NCI-H748 (cell line): Measurements from ENCODE around the gene ABCA2.

Experiments used
- DNase-seq: peaks from one replicate; lab custom pipeline; 2025; ENCODE audit not compliant: unreplicated experiment; lab: John Stamatoyannopoulos, UW

ABCA2 gene

DNA sequence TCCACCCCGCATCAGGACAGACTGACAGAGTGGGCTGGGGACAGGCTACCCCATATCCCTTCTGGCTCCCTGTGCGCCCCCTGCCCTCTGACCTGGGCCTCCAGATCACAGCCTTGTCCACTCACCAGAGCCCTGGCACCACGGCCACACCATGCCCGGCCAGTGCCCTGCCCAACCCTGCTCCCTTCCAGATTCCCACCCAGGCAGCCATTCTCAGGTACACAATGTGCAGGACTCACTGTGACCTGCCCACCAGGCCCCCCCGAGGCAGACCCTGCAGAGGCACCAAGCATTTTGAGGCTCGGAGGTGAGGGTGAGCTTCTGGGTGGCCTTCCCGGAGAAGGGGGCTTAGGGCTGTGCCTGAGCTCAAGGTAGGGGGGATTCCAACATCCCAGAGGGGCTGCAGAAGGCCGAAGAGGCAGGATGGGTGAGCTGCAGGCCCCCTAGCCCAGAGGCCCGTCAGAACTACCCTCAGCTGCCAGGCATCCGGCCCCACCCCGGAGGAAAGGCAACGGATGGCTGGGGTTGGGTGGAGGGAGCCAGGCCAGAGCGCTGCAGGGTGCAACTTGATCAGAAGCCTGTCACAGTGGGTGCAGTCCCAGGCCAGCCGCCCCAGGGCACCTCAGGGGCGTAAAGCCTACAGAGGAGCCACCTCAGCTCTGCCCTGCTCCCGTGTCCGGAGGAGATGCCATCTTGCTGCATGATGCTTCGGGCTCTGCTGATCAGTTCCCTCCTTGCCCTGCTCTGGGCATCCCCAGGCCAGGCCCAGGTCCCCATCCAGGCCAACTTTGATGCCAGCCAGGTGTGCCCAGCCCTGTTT is 45.6 kb downstream of the ABCA2 start, which contains the start of gene LCNL1:
LCNL1 (plus strand) TSS at position 762 of the 820 bp plus-strand sequence. CDS start 594 bp downstream, outside the sequence.
- DNase-seq = no peak

DNA sequence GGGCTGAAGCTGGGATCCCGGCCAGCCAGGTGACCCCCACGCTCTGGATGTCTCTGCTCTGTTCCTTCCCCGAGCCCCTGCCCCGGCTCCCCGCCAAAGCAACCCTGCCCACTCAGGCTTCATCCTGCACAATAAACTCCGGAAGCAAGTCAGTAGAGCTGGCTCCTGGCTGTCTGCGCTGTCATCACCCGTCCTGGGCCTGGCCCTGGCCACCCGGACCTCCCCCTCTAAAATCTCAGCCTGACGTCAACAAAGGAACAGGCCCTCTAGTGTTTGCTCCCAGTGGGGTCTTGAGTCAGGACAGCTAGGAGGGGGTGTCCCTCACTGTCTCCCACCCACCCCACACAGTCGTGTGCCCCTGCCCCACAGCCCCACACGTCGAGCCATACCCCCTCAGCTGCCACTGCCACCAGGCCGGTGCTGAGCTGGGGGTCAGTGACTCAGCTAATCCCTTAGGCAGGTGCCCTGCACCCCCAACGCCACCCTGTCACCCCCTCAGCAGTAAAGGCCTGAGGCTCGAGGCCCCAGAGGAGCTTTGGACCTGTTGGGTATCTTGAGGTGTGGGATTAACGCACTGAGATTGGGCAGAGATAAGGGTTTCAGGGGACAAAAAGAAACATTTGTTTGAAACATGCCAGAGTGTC is 46.3 kb downstream of the ABCA2 start:
- DNase-seq = no peak

DNA sequence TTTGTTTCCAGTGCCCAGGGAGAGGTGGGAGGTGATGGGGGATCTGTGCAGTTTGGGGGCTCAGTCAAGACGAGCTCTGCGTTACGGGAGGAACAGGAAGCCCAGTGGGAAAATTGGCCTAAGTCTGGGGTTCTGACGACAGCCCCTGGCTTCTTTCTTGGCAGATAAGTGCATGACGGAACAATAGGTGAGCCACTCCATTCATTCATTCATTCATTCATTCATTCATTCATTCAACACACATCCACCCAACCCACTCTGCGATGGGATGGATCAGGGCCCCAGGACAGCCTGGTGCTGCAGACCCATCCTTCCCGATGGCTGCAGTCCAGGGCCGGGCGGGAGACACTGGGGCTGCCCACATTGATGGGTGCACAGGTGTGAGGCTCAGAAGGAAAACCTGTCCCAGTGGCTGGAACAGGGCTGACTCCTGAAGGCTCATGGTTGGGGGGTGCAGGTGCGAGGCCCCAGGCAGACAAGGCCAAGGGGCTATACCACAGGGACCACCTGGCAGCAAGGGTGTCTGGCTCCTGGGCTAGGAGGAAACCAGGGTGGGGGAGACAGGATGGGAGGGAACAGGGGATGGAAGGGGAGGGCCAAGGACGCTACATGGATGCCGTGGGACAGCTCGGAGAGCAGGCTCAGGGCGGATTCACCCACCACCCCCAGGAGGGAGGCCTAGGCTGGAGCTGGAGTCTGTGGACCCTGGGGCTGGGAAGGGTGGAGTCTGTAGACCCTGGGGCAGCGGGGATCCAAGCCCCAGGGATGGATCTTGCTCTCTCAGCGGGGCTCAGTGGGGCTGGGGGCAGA is 47.2 kb downstream of the ABCA2 start:
- no peak for DNase-seq

DNA sequence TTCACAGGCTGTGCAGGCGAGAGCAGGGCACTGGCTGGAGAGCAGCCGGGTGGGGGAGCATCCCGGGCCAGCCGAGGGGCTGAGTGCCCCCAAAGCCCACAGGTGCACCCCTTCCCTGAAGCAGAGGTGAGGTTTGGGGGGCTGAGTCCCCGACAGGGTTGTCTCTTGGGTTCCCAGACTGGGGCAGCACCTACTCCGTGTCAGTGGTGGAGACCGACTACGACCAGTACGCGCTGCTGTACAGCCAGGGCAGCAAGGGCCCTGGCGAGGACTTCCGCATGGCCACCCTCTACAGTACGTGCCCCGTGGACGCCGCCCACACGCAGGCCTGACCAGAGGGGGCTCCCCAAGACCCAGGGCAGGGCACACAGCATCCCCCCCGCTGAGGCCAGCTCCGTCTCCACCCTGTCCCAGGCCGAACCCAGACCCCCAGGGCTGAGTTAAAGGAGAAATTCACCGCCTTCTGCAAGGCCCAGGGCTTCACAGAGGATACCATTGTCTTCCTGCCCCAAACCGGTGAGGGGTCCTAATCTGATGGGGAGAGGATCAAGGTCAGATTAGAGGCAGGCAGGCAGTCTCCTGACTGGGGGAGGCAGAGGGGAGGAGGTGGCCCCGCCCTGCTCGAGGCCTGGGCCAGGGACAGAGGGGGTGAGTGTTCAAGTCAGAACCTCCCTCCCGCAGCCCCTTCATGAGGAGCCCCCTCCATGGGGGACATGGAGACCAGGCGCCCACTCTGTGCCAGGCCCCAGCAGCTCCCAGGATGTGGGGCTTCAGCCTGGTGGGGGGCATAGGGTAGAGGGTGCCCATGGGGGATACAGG is 48.1 kb downstream of the ABCA2 start:
- DNase-seq = no peak

DNA sequence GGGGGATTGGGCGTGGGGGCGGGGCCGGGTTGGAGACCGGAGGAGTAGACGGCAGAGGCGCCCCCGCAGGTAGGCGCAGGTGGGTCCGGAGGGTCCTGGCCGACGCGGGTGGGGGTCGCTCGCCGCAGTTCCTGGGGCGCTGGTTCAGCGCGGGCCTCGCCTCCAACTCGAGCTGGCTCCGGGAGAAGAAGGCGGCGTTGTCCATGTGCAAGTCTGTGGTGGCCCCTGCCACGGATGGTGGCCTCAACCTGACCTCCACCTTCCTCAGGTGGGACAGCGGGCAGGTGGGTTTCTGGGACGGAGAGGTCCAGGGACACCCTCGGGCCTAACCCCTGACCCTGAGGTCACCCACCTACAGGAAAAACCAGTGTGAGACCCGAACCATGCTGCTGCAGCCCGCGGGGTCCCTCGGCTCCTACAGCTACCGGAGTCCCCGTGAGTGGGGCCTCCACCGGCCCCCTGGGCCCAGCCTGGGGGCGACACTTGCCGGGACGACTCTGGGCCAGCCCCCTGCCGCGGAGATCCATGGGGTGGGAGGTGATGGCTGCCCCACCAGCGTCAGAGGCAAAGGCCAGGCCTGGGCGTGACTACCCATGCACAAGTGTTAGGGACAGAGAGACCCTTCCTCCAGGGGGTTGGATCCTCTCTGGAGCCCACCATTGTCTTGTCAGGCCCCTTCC is 49.0 kb downstream of the ABCA2 start:
- no peak for DNase-seq

DNA sequence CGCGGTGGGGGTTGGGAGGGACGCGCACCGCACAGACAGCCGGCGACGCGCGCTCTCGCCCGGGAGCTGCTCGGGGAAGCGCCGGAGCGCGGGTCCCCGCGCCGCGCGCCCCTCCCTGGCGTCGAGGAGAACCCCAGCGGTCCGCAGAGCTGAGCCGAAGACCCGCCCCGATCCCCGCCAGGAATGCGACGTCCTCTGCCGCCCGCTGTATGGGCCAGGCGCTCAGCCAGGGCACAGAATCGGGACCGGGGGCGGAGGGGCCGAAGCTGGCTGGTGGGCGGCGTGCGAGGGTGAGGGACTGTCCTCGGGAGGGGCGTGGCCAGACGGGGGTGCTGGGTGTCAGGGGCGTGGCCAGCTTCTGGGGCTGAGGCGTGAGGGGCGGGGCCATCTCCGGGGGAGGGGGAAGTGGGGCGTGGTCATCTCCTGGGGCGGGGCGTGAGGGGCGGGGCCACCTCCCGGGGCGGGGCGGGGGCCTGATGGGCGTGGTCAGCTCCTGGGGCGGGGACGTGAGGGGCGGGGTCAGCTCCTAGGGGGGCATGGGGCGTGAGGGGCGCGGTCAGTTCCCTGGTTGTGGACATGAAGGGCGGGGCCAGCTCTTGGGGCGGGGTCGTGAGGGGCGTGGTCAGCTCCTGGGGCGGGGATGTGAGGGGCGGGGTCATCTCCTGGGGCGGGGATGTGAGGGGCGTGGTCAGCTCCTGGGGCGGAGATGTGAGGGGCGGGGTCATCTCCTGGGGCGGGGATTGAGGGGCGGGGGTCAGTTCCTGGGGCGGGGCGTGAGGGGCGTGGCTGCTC is 49.8 kb downstream of the ABCA2 start:
- peak; percentile 81 for DNase-seq

DNA sequence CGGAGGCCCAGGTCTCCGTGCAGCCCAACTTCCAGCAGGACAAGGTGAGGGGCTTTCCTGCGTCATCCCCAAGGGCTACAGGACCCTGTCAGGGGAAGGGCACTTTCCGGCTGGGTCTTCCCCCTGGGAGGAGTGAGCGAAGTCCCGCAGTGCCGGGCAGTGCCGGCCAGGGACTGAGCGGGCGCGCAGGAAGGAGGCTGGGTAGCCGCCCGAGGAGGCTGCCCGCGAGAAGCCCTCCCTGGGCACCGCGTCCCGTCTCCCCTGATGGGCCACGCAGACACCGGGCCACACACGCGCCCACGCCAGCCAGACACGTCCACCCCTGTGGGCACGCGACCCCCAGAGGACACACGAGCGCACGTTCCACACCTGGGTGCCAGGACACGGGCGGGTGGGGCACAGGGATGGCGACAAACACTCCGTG is 50.4 kb downstream of the ABCA2 start:
- no peak for DNase-seq

DNA sequence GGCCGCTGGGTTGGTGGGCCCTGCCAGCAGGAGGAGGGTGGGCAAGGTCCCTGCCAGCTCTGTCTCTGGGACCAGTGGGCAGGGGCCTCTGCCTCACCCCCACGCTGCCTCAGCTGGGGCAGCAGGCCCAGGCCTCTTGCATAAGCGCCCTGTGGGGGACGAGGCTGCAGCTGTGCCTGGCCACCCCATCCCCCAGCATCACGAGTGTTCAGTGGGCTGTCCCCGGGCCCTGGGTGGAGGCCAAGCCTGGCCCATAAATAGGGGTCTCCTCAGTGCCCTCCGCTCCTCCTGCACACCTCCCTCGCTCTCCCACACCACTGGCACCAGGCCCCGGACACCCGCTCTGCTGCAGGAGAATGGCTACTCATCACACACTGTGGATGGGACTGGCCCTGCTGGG is 50.8 kb downstream of the ABCA2 start, which contains the start of gene PTGDS:
PTGDS (plus strand) TSS at position 282 of the 400 bp plus-strand sequence; CDS start at position 357, 75 bp downstream.
- no peak for DNase-seq

DNA sequence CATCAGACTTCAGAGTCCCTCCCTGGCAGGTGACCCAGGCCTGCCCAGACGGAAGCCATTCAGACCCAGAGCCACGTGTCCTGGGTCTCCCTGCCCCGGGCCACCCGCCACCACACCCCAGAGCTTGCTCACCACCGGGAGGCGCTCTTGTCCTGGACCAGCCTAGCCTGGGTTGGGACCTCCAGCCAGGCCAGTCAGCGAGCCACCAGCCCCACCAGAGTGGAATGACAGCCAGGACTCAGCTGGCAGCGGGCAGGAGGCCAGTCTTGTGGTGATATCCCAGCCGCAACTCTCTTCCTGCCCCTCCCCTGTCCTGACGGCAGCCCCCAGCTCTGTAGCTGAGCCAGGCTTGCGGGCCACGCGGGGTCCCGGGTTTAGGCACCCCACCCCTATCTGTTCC is 52.4 kb downstream of the ABCA2 start:
- no peak for DNase-seq

DNA sequence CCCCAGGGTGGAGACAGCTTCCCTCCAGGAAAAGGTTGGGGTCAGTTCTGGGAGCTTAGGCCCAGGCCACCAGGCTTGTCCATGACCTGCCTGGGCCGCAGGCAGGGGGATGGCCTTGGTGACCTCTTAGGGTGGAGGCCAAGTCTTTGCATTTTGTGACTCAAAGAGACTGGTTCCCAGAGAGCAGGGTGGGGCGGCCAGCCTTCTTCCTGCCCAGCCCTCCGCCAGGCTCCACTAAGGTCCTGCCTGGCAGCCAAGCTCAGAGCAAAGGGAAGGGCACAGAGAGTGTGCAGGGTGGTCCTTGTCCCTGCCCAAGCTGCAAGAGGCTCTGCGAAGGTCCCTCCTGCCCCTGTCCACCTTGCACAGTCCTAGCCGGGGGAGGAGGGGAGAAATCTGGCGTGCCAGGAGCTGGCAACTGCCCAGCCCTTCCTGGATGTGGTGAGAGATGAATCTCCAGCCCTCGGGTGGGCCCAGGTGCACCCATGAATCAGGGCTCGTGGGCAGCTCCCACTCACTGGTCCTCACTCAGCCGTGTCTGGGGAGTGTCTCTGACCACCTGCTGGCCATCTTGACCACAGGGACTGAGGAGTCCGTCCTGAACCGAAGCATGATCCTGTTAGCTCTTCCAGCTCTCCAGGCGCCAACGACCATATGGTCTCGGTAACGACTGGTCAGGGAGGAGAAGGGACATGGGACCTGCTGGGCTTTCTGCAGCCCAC is 53.1 kb downstream of the ABCA2 start:
- no peak for DNase-seq

DNA sequence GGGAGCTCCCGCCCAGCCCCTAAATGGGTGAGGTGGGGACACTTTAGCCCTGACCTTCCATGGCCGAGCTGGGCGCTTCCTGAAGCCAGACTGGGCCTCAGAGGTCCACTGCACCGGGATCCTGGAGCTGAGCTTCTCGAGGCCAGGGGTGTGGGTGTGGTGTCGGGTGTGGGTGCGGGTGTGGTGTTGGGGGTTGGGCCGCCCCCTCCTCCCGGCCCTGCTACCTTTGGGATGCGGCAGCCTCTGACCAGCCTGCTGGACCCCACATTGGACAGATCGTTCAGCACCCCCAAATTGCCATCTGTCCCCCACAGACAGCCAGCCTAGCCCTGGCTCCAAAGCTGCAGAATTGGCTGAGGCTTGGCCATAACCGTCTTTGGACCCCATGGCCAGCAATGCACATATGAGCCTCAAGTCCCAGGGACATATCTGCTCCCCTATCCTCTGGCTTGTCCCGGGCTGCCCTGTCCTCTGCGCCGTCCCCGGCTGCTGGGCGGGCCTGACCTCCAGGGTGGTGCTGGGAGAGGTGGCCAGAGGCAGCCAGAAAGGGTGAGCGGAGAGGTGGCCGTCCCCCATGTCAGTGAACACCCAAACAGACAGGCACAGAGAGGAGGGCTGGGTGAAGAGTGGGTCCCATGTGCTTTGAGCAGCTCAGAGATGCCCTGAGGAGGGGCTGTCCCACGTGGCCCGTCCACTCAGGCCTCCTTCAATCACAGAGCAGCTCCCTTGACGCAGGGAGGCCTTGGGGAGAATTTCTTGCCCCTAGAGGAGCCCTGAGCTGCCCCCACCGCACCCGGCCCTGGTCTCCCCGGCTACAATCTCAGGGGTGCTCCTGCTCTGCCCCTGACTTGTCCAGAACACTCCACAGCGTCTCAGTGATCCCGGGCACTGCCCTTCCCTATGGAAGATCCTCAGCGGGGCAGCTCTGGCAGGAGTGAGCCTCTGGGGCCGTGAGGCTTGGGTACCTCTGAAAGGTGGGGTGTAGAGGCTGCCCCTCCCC is 54.1 kb downstream of the ABCA2 start:
- no peak for DNase-seq

DNA sequence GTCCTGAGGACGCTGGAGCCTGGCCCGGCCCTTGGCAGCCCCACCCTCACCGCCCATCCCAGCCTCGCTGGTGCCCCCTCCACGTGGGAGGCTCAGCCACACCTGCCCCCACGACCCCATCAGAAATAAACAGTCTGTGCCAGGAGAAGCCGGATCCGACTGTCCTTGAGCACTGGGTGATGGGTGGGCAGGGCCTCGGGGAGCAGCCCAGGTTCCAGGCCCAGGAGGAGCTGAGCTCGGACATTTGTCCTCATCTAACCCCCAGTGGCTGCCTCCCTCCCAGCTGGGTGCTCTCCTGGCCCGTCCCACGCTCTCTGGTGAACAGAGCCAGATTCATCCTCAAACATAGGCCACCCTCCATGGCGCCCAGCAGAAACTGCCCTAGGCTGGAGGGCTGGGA is 55.3 kb downstream of the ABCA2 start:
- DNase-seq = no peak

DNA sequence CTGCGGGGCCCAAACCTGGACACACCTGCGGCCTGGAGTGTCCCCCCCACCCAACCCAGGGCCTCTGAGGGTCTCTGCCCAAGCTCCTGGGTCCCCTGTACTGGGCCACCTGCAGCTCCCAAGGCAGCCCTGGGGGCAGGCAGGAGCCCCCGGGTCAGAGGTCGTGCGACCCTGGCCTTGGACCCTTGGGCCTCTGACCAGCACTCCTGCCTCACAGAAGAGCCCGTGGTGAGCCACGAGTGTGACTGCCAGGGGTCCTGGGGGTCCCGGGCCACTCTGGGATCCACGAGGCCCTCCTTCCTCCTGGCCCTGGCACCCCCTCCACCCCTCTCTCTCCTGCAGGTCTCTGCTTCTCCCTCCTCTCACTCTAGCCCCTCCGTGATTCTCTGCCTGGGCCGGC is 55.7 kb downstream of the ABCA2 start:
- no peak for DNase-seq

DNA sequence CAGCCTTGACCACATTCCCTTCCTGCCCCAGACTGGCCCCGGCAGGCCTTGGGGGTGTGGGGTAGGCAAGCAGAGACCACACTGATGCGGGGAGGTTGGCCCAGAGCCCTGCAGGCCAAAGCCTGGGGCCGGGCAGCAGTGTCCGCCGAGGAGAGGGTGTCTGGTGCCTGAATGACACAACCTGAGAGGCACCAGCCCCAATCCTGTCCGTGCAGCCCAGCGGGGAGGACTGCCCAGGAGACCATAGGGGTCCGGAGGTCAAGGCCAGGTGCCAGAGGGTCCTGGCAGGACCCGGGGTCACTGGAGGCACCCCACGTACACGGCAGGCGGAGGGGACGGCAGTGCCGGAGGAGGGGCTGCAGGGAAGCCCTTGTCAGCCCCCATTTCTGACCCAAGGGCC is 56.3 kb downstream of the ABCA2 start:
- no peak for DNase-seq

DNA sequence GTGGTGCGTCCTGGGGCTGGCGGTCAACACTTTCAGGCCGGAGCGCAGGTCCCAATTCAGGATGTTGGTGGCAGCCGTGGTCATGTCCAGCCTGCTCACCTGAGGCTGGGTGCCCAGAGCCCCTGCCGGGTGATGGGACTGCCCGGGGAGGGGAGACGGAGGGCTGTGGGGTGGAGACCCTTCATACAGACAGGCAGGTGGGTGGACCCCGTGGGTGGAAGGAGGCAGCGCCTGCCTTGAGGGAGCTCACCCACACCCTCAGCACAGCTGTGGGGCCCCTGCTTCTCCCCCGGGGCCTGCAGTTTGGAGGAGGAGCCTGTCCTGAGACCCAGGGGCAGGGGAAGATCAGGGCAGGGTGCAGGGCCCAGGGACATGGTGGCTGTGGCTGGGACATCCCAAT is 57.7 kb downstream of the ABCA2 start:
- no peak for DNase-seq

DNA sequence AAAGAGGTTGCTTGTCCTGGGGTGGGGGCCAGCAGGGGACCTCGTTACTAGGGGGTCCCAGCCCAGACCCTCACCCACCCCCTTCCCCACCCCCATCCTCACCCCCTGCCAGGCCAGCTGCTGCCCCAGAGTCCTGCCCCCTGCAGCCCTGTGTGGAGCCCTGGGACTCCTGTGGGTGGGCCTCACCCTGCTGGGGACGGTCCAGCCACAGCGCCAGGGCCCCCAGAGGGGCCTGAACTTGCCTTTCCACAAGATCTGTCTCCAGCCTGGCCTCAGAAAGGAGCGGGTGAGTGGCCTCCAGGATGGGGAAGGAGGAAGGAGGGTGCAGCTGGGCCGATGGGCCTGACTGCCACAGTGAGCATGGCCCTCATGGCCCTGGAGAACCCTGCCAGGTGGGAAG is 58.3 kb downstream of the ABCA2 start:
- no peak for DNase-seq

DNA sequence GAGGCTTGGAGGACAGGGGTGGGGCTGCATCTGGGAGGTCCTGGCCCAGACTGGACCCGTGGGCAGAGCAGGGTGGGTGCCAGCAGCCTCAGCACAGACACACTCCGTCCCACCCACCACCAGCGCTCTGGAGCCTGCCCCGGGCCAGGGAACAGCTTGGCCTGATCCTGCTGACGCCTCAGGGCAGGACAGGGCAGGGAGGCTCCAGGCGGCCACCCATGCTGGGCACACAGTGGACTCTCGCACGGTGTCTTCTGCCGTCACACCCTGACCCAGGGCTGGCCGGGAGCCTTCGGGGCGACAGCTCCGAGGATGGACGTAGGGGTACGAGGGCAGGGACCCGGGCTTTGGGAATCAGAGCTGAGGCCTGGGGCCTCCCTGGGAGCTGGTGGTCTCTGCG is 58.9 kb downstream of the ABCA2 start:
- DNase-seq = no peak
